ENCODE data around the gene NCBP3.

GRCh38 chr17:3873862-3874261, 27.8 kb upstream of the NCBP3 start:
- TF ChIP-seq, protein P1, sequence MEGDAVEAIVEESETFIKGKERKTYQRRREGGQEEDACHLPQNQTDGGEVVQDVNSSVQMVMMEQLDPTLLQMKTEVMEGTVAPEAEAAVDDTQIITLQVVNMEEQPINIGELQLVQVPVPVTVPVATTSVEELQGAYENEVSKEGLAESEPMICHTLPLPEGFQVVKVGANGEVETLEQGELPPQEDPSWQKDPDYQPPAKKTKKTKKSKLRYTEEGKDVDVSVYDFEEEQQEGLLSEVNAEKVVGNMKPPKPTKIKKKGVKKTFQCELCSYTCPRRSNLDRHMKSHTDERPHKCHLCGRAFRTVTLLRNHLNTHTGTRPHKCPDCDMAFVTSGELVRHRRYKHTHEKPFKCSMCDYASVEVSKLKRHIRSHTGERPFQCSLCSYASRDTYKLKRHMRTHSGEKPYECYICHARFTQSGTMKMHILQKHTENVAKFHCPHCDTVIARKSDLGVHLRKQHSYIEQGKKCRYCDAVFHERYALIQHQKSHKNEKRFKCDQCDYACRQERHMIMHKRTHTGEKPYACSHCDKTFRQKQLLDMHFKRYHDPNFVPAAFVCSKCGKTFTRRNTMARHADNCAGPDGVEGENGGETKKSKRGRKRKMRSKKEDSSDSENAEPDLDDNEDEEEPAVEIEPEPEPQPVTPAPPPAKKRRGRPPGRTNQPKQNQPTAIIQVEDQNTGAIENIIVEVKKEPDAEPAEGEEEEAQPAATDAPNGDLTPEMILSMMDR (IDR thresholded peaks at IDR 0.05) = no peak
- TF ChIP-seq POLR2A (IDR thresholded peaks at IDR 0.05) = no peak
